ENCODE data around the gene UBE2D3. TPM values are rescaled to one million over a fixed set of nuclear protein-coding genes. Genes with fewer than 3 reads are reported as not detected.
A peak's percentile ranks its signal among the peaks of the same experiment; 100 is the strongest.

The UBE2D3 gene
- total and polyA plus RNA-seq, 8 donors = 241 to 313 (median 272) TPM

- Histone ChIP-seq H3K9me3 (no peaks in the 10 kb centered on the region), H3K4me1 (peaks cover 4 to 37% of the 10 kb centered on the region in 2 donors), H3K27ac (peak overlapping the region in 1 of 2 donors; percentile 99), H3K27me3 (no peaks in the 10 kb centered on the region), H3K36me3 (no peaks in the 10 kb centered on the region), H3K4me3 (peak overlapping the region in 1 of 2 donors; percentile 72)
- DNase-seq (no peak), ATAC-seq (no peak)
- intact Hi-C loops (cut with DNase I) = no loop called here
- no peak for TF ChIP-seq CTCF (IDR thresholded peaks at IDR 0.05)
Measured at GRCh38 chr4:102758241-102759160, 68.8 kb downstream of the UBE2D3 start.

- no peaks in the 10 kb centered on the region for H3K27me3 ChIP-seq
- H3K9me3 ChIP-seq = no peaks in the 10 kb centered on the region
- no peak overlapping the region for H3K4me3 ChIP-seq
- H3K36me3 ChIP-seq = no peaks in the 10 kb centered on the region
- H3K27ac ChIP-seq = peak overlapping the region in 1 of 2 donors; percentile 18
- ATAC-seq = no peak
- DNase-seq = no peak
- peaks cover 4 to 38% of the 10 kb centered on the region in 2 donors for H3K4me1 ChIP-seq
- intact Hi-C loops (cut with DNase I) = no loop called here
- TF ChIP-seq CTCF (IDR thresholded peaks at IDR 0.05) = no peak
Measured at GRCh38 chr4:102757681-102758080, 69.7 kb downstream of the UBE2D3 start.

- H3K4me3 ChIP-seq = no peak overlapping the region
- peaks cover 0 to 34% of the 10 kb centered on the region in 2 donors for H3K4me1 ChIP-seq
- ATAC-seq = no peak
- no peak for DNase-seq
- no peak for TF ChIP-seq CTCF (IDR thresholded peaks at IDR 0.05)
- intact Hi-C loops (cut with DNase I) = no loop called here
- H3K9me3 ChIP-seq = no peaks in the 10 kb centered on the region
- no peak overlapping the region for H3K27ac ChIP-seq
- H3K36me3 ChIP-seq = no peaks in the 10 kb centered on the region
- no peaks in the 10 kb centered on the region for H3K27me3 ChIP-seq
Measured at GRCh38 chr4:102754044-102754443, 73.3 kb downstream of the UBE2D3 start.

GRCh38 chr4:102751941-102752340 is 75.4 kb downstream of the UBE2D3 start:
- peak overlapping the region in 1 of 2 donors; percentile 33 for H3K27ac ChIP-seq
- peak; percentile 42 for ATAC-seq
- no peak for TF ChIP-seq CTCF (IDR thresholded peaks at IDR 0.05)
- H3K4me3 ChIP-seq = no peak overlapping the region
- H3K4me1 ChIP-seq = peaks cover 0 to 15% of the 10 kb centered on the region in 2 donors
- H3K9me3 ChIP-seq = no peaks in the 10 kb centered on the region
- no peaks in the 10 kb centered on the region for H3K27me3 ChIP-seq
- no peaks in the 10 kb centered on the region for H3K36me3 ChIP-seq
- DNase-seq = no peak
- intact Hi-C loops (cut with DNase I) = no loop called here

Other genes starting within 250 kb of the UBE2D3 start
- 10 to 100 TPM; 47.6 to 57.0 TPM for gene MANBA, start 66.6 kb downstream of the UBE2D3 start, total RNA-seq
- gene MANBA, start 66.6 kb downstream of the UBE2D3 start, polyA plus RNA-seq (ENCODE audit: insufficient read length in 6 of 6) = 10 to 100 TPM; 31.3 to 41.1 (median 35.8) TPM
- 10 to 100 TPM; 30.6 to 38.6 TPM for gene CISD2, start 41.4 kb upstream of the UBE2D3 start, total RNA-seq
- gene CISD2, start 41.4 kb upstream of the UBE2D3 start, polyA plus RNA-seq (ENCODE audit: insufficient read length in 6 of 6) = 10 to 100 TPM; 30.6 to 38.0 (median 33.7) TPM
- gene SLC9B1, start 192.2 kb upstream of the UBE2D3 start, total RNA-seq = under 1 TPM; 0.52 to 0.71 TPM
- gene SLC9B1, start 192.2 kb upstream of the UBE2D3 start, polyA plus RNA-seq (ENCODE audit: insufficient read length in 6 of 6) = 1 to 10 TPM; 2.7 to 4.7 (median 3.7) TPM
- gene SLC9B2, start 249.2 kb upstream of the UBE2D3 start, total RNA-seq = 1 to 10 TPM; 8.5 to 9.6 TPM
- 10 to 100 TPM in 1 of 6 donors, 1 to 10 TPM in 5; 6.6 to 10.8 (median 9.0) TPM for gene SLC9B2, start 249.2 kb upstream of the UBE2D3 start, polyA plus RNA-seq (ENCODE audit: insufficient read length in 6 of 6)